MM.1S (cell line): ENCODE results near the gene ATP9A.
"Not testable (repeated sequence)": the region's sequence is repeated elsewhere in the genome, so short reads cannot be mapped to it uniquely, and the experiment has no call there.

Experiments used
- DNase-seq: peaks from one replicate; pipeline ENCODE4 v3.0.0-alpha.2; 2015
- H2AFZ ChIP-seq: fragments of 300-600 bp; sonication (generic); 2 replicates; pipeline ENCODE4 v1.6.0; 2016; ENCODE audit warnings: antibody characterized with exemption, low read length
- H3F3A ChIP-seq: fragments of 300-600 bp; sonication (generic); 2 replicates; pipeline ENCODE4 v1.6.1; 2016; ENCODE audit warnings: mild to moderate bottlenecking, antibody characterized with exemption, low read length, moderate library complexity, mixed read lengths; ENCODE audit not compliant: insufficient read depth
- H3K27ac ChIP-seq: fragments of 300-600 bp; sonication (generic); 2 replicates; pipeline ENCODE4 v1.5.1; 2016; ENCODE audit warnings: mild to moderate bottlenecking, low read length
- H3K27me3 ChIP-seq: fragments of 300-600 bp; sonication (generic); replicated peaks from 2 replicates; pipeline ENCODE4 v1.6.0; 2016; ENCODE audit warnings: low read length; ENCODE audit not compliant: insufficient read depth
- H3K36me3 ChIP-seq: fragments of 300-600 bp; sonication (generic); replicated peaks from 2 replicates; pipeline ENCODE4 v1.6.1; 2016; ENCODE audit warnings: mild to moderate bottlenecking, low read length, mixed read lengths; ENCODE audit not compliant: insufficient read depth
- H3K4me1 ChIP-seq: fragments of 300-600 bp; sonication (generic); 2 replicates; pipeline ENCODE4 v1.6.1; 2016; ENCODE audit warnings: low read length, mixed read lengths
- H3K4me2 ChIP-seq: fragments of 300-600 bp; sonication (generic); 2 replicates; pipeline ENCODE4 v1.6.0; 2016; ENCODE audit warnings: low read depth, low read length
- H3K4me3 ChIP-seq: fragments of 300-600 bp; sonication (generic); 2 replicates; pipeline ENCODE4 v1.5.1; 2016; ENCODE audit warnings: low read length, mixed read lengths
- H3K79me2 ChIP-seq: fragments of 300-600 bp; sonication (generic); 2 replicates; pipeline ENCODE4 v1.6.1; 2016; ENCODE audit warnings: mixed run types, low read length, mixed read lengths
- H3K9ac ChIP-seq: fragments of 300-600 bp; sonication (generic); 2 replicates; pipeline ENCODE4 v1.6.1; 2016; ENCODE audit warnings: low read length, mixed read lengths
- H3K9me2 ChIP-seq: fragments of 300-600 bp; sonication (generic); replicated peaks from 2 replicates; pipeline ENCODE4 v1.6.1; 2016; ENCODE audit warnings: mild to moderate bottlenecking, low read length, mixed read lengths; ENCODE audit not compliant: insufficient read depth
- H3K9me3 ChIP-seq: fragments of 300-600 bp; sonication (generic); replicated peaks from 2 replicates; pipeline ENCODE4 v1.6.1; 2016; ENCODE audit warnings: mild to moderate bottlenecking, low read length, mixed read lengths; ENCODE audit not compliant: insufficient read depth
- H4K20me1 ChIP-seq: fragments of 300-600 bp; sonication (generic); 2 replicates; pipeline ENCODE4 v1.6.1; 2016; ENCODE audit warnings: mild to moderate bottlenecking, low read length, moderate library complexity, mixed read lengths; ENCODE audit not compliant: insufficient read depth
- CTCF ChIP-seq: fragments of 300-600 bp; sonication (generic); IDR thresholded peaks from 2 replicates; pipeline ENCODE4 v1.5.1; 2016; ENCODE audit warnings: antibody characterized with exemption, low read length, mixed read lengths
- EZH2 ChIP-seq: fragments of 300-600 bp; sonication (generic); optimal IDR thresholded peaks from 2 replicates; pipeline ENCODE3; 2017; ENCODE audit warnings: low read depth, mild to moderate bottlenecking, antibody characterized with exemption, low read length, mixed read lengths
- EZH2phosphoT487 ChIP-seq: fragments of 300-600 bp; sonication (generic); IDR thresholded peaks from 2 replicates; pipeline ENCODE4 v1.6.1; 2018; ENCODE audit warnings: antibody characterized with exemption, low read length

Gene ATP9A

GRCh38 chr20:51740838-51741237 is 27.4 kb downstream of the ATP9A start:
- no peaks in the 10 kb centered on the region for H3K36me3 ChIP-seq
- no peaks in the 10 kb centered on the region for H3F3A ChIP-seq
- no peaks in the 10 kb centered on the region for H3K4me1 ChIP-seq

GRCh38 chr20:51740308-51740707 is 27.9 kb downstream of the ATP9A start:
- not testable (repeated sequence) for DNase-seq, H3K27me3 ChIP-seq, H4K20me1 ChIP-seq, H3K36me3 ChIP-seq, H3K27ac ChIP-seq, H3K4me1 ChIP-seq, H3F3A ChIP-seq, H3K9me3 ChIP-seq, H3K79me2 ChIP-seq, H3K9ac ChIP-seq, H2AFZ ChIP-seq, H3K9me2 ChIP-seq, H3K4me3 ChIP-seq, H3K4me2 ChIP-seq

More at GRCh38 chr20:51740838-51741237, 27.4 kb downstream of the ATP9A start:
- DNase-seq = no peak
- no peaks in the 10 kb centered on the region for H3K27me3 ChIP-seq
- H3K79me2 ChIP-seq = no peaks in the 10 kb centered on the region
- no peak overlapping the region for H3K27ac ChIP-seq
- no peak overlapping the region for H3K9ac ChIP-seq
- no peak overlapping the region for H3K4me2 ChIP-seq
- H2AFZ ChIP-seq = no peak overlapping the region
- no peak for TF ChIP-seq EZH2phosphoT487
- no peak for TF ChIP-seq CTCF
- no peak for TF ChIP-seq EZH2
- no peak overlapping the region for H3K4me3 ChIP-seq
- no peaks in the 10 kb centered on the region for H4K20me1 ChIP-seq
- H3K9me3 ChIP-seq = no peaks in the 10 kb centered on the region
- no peaks in the 10 kb centered on the region for H3K9me2 ChIP-seq

- Histone ChIP-seq H4K20me1 (no peaks in the 10 kb centered on the region), H3K9ac (no peak overlapping the region), H3K27ac (no peak overlapping the region), H2AFZ (no peak overlapping the region), H3K27me3 (no peaks in the 10 kb centered on the region), H3K79me2 (no peaks in the 10 kb centered on the region), H3F3A (no peaks in the 10 kb centered on the region), H3K4me3 (no peak overlapping the region), H3K4me2 (no peak overlapping the region), H3K4me1 (no peaks in the 10 kb centered on the region), H3K36me3 (no peaks in the 10 kb centered on the region), H3K9me3 (no peaks in the 10 kb centered on the region), H3K9me2 (no peaks in the 10 kb centered on the region)
- TF ChIP-seq CTCF (no peak), EZH2phosphoT487 (no peak), EZH2 (no peak)
- no peak for DNase-seq
These were observed 28.4 kb downstream of the ATP9A start for GRCh38 chr20:51739722-51740249.

- Histone ChIP-seq H3K9me2 (no peaks in the 10 kb centered on the region), H3K4me3 (no peak overlapping the region), H3F3A (no peaks in the 10 kb centered on the region), H3K4me1 (no peaks in the 10 kb centered on the region), H3K9ac (no peak overlapping the region), H3K4me2 (no peak overlapping the region), H3K79me2 (no peaks in the 10 kb centered on the region), H3K27ac (no peak overlapping the region), H3K27me3 (no peaks in the 10 kb centered on the region), H3K36me3 (no peaks in the 10 kb centered on the region), H3K9me3 (no peaks in the 10 kb centered on the region), H4K20me1 (no peaks in the 10 kb centered on the region), H2AFZ (no peak overlapping the region)
- DNase-seq = no peak
- TF ChIP-seq CTCF (no peak), EZH2phosphoT487 (no peak), EZH2 (no peak)
These were observed 29.2 kb downstream of the ATP9A start for GRCh38 chr20:51738877-51739447.

GRCh38 chr20:51738261-51738660 is 29.9 kb downstream of the ATP9A start:
- not testable (repeated sequence) for H3K4me1 ChIP-seq, H3K27ac ChIP-seq, H3K79me2 ChIP-seq, H3K4me2 ChIP-seq, H3K4me3 ChIP-seq, H2AFZ ChIP-seq, H3F3A ChIP-seq, H3K27me3 ChIP-seq, H3K9ac ChIP-seq, H3K9me2 ChIP-seq, H3K36me3 ChIP-seq, H4K20me1 ChIP-seq, DNase-seq, H3K9me3 ChIP-seq
